ENCODE data around the gene KRT37. TPM values are rescaled to one million over a fixed set of nuclear protein-coding genes. Genes with fewer than 3 reads are reported as not detected.

KRT37 gene
- total and polyA plus RNA-seq, 7 donors, result not detected

Small RNAs within 50 kb of the gene (small RNA-seq; reads per million reads assigned to genes)
- 0.06 to 0.22 (median 0.22) reads per million in 3 donors for gene RNU2-32P

Other genes starting within 250 kb of the KRT37 start
- not detected for gene KRTAP4-2, start 246.4 kb downstream of the KRT37 start, total RNA-seq
- not detected for gene KRTAP4-2, start 246.4 kb downstream of the KRT37 start, polyA plus RNA-seq
- gene KRTAP4-1, start 239.7 kb downstream of the KRT37 start, total RNA-seq, result not detected
- 1 to 10 TPM in 1 of 3 donors, not detected in 2; 1.4 TPM for gene KRTAP4-1, start 239.7 kb downstream of the KRT37 start, polyA plus RNA-seq
- gene KRTAP9-1, start 234.7 kb downstream of the KRT37 start, total RNA-seq, result not detected
- not detected for gene KRTAP9-1, start 234.7 kb downstream of the KRT37 start, polyA plus RNA-seq
- gene KRTAP9-2, start 197.9 kb downstream of the KRT37 start, total RNA-seq, result not detected
- not detected for gene KRTAP9-2, start 197.9 kb downstream of the KRT37 start, polyA plus RNA-seq
- gene KRTAP9-3, start 192.1 kb downstream of the KRT37 start, total RNA-seq, result not detected
- gene KRTAP9-3, start 192.1 kb downstream of the KRT37 start, polyA plus RNA-seq, result not detected
- not detected for gene KRTAP9-8, start 186.6 kb downstream of the KRT37 start, total RNA-seq
- not detected for gene KRTAP9-8, start 186.6 kb downstream of the KRT37 start, polyA plus RNA-seq
- gene KRTAP9-4, start 174.9 kb downstream of the KRT37 start, total RNA-seq, result not detected
- not detected for gene KRTAP9-4, start 174.9 kb downstream of the KRT37 start, polyA plus RNA-seq
- gene KRTAP9-9, start 169.2 kb downstream of the KRT37 start, total RNA-seq, result not detected
- not detected for gene KRTAP9-9, start 169.2 kb downstream of the KRT37 start, polyA plus RNA-seq
- not detected for gene KRTAP9-6, start 159.2 kb downstream of the KRT37 start, total RNA-seq
- gene KRTAP9-6, start 159.2 kb downstream of the KRT37 start, polyA plus RNA-seq, result not detected
- gene KRTAP9-7, start 148.9 kb downstream of the KRT37 start, total RNA-seq, result not detected
- gene KRTAP9-7, start 148.9 kb downstream of the KRT37 start, polyA plus RNA-seq, result not detected
- gene KRTAP29-1, start 121.7 kb downstream of the KRT37 start, total RNA-seq, result not detected
- gene KRTAP29-1, start 121.7 kb downstream of the KRT37 start, polyA plus RNA-seq, result not detected
- gene KRTAP16-1, start 115.3 kb downstream of the KRT37 start, total RNA-seq, result not detected
- gene KRTAP16-1, start 115.3 kb downstream of the KRT37 start, polyA plus RNA-seq, result not detected
- gene KRTAP17-1, start 108.9 kb downstream of the KRT37 start, total RNA-seq, result not detected
- gene KRTAP17-1, start 108.9 kb downstream of the KRT37 start, polyA plus RNA-seq, result not detected
- not detected for gene KRT33A, start 73.8 kb downstream of the KRT37 start, total RNA-seq
- gene KRT33A, start 73.8 kb downstream of the KRT37 start, polyA plus RNA-seq, result not detected
- not detected for gene KRT33B, start 54.8 kb downstream of the KRT37 start, total RNA-seq
- not detected for gene KRT33B, start 54.8 kb downstream of the KRT37 start, polyA plus RNA-seq
- gene KRT34, start 42.3 kb downstream of the KRT37 start, total RNA-seq, result not detected
- gene KRT34, start 42.3 kb downstream of the KRT37 start, polyA plus RNA-seq, result not detected
- not detected for gene KRT31, start 27.0 kb downstream of the KRT37 start, total RNA-seq
- not detected for gene KRT31, start 27.0 kb downstream of the KRT37 start, polyA plus RNA-seq
- gene KRT38, start 16.4 kb upstream of the KRT37 start, total RNA-seq, result not detected
- not detected for gene KRT38, start 16.4 kb upstream of the KRT37 start, polyA plus RNA-seq
- gene KRT32, start 42.8 kb upstream of the KRT37 start, total RNA-seq, result not detected
- not detected for gene KRT32, start 42.8 kb upstream of the KRT37 start, polyA plus RNA-seq
- not detected for gene KRT35, start 56.6 kb upstream of the KRT37 start, total RNA-seq
- gene KRT35, start 56.6 kb upstream of the KRT37 start, polyA plus RNA-seq, result not detected
- gene KRT36, start 65.3 kb upstream of the KRT37 start, total RNA-seq, result under 1 TPM in 1 of 4 donors, not detected in 3; 0.33 TPM
- under 1 TPM in 1 of 3 donors, not detected in 2; 0.20 TPM for gene KRT36, start 65.3 kb upstream of the KRT37 start, polyA plus RNA-seq
- gene KRT13, start 81.0 kb upstream of the KRT37 start, total RNA-seq, result under 1 TPM in 1 of 4 donors, not detected in 3; 0.55 TPM
- 10 to 100 TPM in 1 of 3 donors, 1 to 10 TPM in 1, under 1 TPM in 1; 0.46 to 54.1 (median 8.0) TPM for gene KRT13, start 81.0 kb upstream of the KRT37 start, polyA plus RNA-seq
- gene KRT15, start 94.3 kb upstream of the KRT37 start, total RNA-seq, result not detected
- 10 to 100 TPM in 1 of 3 donors, 1 to 10 TPM in 2; 5.4 to 10.3 (median 9.2) TPM for gene KRT15, start 94.3 kb upstream of the KRT37 start, polyA plus RNA-seq
- 1 to 10 TPM in 2 of 4 donors, under 1 TPM in 2; 0.49 to 2.5 (median 1.2) TPM for gene KRT19, start 103.7 kb upstream of the KRT37 start, total RNA-seq
- gene KRT19, start 103.7 kb upstream of the KRT37 start, polyA plus RNA-seq, result 1,000 to 10,000 TPM in 2 of 3 donors, 100 to 1,000 TPM in 1; 809 to 2,366 (median 1,184) TPM
- gene KRT9, start 147.5 kb upstream of the KRT37 start, total RNA-seq, result not detected
- gene KRT9, start 147.5 kb upstream of the KRT37 start, polyA plus RNA-seq, result not detected
- gene KRT14, start 162.3 kb upstream of the KRT37 start, total RNA-seq, result not detected
- gene KRT14, start 162.3 kb upstream of the KRT37 start, polyA plus RNA-seq, result 1 to 10 TPM in 2 of 3 donors, under 1 TPM in 1; 0.15 to 3.6 (median 1.4) TPM
- gene KRT16, start 188.2 kb upstream of the KRT37 start, total RNA-seq, result under 1 TPM in 1 of 4 donors, not detected in 3; 0.83 TPM
- gene KRT16, start 188.2 kb upstream of the KRT37 start, polyA plus RNA-seq, result under 1 TPM in 2 of 3 donors, not detected in 1; 0.09 to 0.60 TPM
- 1 to 10 TPM in 2 of 4 donors, not detected in 2; 1.2 to 5.3 TPM for gene KRT17, start 200.0 kb upstream of the KRT37 start, total RNA-seq
- under 1 TPM in 1 of 3 donors, not detected in 2; 0.17 TPM for gene KRT17, start 200.0 kb upstream of the KRT37 start, polyA plus RNA-seq